Suprapubic skin (tissue), 3 donors: Measurements from ENCODE around the gene HPGDS.

Experiments
- POLR2AphosphoS5 ChIP-seq, 3 donors: sonication (generic); formaldehyde crosslinking; IDR thresholded peaks; one replicate each; pipeline ENCODE4 v1.6.1; 2017; ENCODE audit warnings: antibody characterized with exemption in 3 of 3
- TF ChIP-seq, protein P1 (sequence below), 2 donors: fragments of 200-600 bp in 1 of 2; fragments of 450-650 bp in 1 of 2; sonication (generic) in 1 of 2; IDR thresholded peaks; one replicate each; pipeline ENCODE4 v1.5.1; 2016 to 2019; ENCODE audit warnings: antibody characterized with exemption in 2 of 2, mild to moderate bottlenecking in 1 of 2, moderate library complexity in 1 of 2

DNA sequence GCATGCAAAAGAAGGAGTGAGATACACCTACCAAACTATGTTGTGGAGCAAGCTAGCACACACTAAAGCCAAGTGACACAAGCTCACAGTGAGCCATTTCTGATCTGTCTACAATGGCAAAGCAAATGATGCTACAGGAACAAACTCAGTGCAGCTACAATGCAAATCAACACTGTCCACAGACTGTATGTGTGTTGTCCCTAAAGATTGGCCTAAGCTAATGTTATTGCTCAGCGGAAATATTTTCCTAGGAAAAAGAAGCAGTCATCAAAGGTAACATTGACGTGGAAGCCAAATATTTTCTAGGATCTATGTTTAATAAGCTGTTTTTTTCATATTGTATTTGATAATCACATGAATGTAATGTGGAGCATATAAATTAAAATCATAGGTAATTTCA, 34.7 kb upstream of the HPGDS start:
- TF ChIP-seq POLR2AphosphoS5 (IDR thresholded peaks at IDR 0.05) = no peak
- TF ChIP-seq, protein P1, sequence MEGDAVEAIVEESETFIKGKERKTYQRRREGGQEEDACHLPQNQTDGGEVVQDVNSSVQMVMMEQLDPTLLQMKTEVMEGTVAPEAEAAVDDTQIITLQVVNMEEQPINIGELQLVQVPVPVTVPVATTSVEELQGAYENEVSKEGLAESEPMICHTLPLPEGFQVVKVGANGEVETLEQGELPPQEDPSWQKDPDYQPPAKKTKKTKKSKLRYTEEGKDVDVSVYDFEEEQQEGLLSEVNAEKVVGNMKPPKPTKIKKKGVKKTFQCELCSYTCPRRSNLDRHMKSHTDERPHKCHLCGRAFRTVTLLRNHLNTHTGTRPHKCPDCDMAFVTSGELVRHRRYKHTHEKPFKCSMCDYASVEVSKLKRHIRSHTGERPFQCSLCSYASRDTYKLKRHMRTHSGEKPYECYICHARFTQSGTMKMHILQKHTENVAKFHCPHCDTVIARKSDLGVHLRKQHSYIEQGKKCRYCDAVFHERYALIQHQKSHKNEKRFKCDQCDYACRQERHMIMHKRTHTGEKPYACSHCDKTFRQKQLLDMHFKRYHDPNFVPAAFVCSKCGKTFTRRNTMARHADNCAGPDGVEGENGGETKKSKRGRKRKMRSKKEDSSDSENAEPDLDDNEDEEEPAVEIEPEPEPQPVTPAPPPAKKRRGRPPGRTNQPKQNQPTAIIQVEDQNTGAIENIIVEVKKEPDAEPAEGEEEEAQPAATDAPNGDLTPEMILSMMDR (IDR thresholded peaks at IDR 0.05) = no peak
